Measurements from ENCODE around the gene PDZRN4. TPM values are rescaled to one million over a fixed set of nuclear protein-coding genes. Genes with fewer than 3 reads are reported as not detected.

Gene PDZRN4
- total and polyA plus RNA-seq, 8 donors = 0.11 to 0.76 (median 0.34) TPM

DNA sequence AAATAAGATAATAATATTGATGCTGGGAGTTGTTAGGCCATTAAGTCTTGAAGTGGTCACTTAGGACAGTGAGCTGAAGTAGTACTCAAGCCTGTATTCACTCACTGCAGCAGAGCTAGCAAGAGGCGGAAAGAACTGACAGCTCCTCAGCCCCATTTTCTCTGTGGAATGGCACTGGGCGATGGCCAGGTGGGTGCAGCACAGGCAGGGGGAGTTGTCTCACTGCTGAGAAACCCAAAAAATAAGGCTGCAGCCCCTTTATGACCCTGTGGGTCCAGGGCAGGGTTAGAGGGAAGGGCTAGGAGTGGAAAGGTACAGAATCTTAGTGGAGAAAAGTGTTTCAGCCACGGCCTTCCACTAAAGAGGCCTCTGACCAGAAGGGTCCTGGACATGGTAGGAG lies 35.5 kb downstream of the PDZRN4 start:
- Histone ChIP-seq H3K9me3 (no peaks in the 10 kb centered on the region), H3K27me3 (no peaks in the 10 kb centered on the region), H3K4me1 (no peaks in the 10 kb centered on the region), H3K27ac (no peak overlapping the region), H3K4me3 (no peak overlapping the region), H3K36me3 (no peaks in the 10 kb centered on the region)
- ATAC-seq (no peak), DNase-seq (no peak)
- TF ChIP-seq, protein P1, sequence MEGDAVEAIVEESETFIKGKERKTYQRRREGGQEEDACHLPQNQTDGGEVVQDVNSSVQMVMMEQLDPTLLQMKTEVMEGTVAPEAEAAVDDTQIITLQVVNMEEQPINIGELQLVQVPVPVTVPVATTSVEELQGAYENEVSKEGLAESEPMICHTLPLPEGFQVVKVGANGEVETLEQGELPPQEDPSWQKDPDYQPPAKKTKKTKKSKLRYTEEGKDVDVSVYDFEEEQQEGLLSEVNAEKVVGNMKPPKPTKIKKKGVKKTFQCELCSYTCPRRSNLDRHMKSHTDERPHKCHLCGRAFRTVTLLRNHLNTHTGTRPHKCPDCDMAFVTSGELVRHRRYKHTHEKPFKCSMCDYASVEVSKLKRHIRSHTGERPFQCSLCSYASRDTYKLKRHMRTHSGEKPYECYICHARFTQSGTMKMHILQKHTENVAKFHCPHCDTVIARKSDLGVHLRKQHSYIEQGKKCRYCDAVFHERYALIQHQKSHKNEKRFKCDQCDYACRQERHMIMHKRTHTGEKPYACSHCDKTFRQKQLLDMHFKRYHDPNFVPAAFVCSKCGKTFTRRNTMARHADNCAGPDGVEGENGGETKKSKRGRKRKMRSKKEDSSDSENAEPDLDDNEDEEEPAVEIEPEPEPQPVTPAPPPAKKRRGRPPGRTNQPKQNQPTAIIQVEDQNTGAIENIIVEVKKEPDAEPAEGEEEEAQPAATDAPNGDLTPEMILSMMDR (IDR thresholded peaks at IDR 0.05) = no peak
- intact Hi-C loops (cut with DNase I) = no loop called here

DNA sequence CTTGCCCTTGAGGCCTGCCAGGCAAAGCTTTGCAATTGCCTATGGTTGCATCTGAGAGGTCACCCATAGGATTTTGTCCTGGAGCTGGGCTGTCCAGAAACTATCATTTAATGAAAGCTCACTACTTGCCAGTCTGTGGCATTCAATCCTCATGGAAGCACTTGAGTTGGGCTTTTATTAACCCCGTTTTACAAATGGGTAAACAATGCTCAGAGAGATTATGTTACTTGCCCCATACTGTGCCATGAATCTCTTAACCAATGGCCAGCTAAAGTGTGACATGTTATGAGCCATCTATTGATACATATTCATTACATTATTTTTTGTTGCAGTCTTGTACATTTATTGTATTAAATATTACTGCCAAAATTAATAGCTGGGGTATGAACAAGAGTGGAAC lies 35.9 kb downstream of the PDZRN4 start:
- Histone ChIP-seq H3K4me1 (no peaks in the 10 kb centered on the region), H3K4me3 (no peak overlapping the region), H3K27ac (no peak overlapping the region), H3K27me3 (no peaks in the 10 kb centered on the region), H3K36me3 (no peaks in the 10 kb centered on the region), H3K9me3 (no peaks in the 10 kb centered on the region)
- ATAC-seq (no peak), DNase-seq (peak in 1 of 4 donors; percentile 31)
- intact Hi-C loops (cut with DNase I) = no loop called here
- TF ChIP-seq, protein P1 (IDR thresholded peaks at IDR 0.05) = no peak

DNA sequence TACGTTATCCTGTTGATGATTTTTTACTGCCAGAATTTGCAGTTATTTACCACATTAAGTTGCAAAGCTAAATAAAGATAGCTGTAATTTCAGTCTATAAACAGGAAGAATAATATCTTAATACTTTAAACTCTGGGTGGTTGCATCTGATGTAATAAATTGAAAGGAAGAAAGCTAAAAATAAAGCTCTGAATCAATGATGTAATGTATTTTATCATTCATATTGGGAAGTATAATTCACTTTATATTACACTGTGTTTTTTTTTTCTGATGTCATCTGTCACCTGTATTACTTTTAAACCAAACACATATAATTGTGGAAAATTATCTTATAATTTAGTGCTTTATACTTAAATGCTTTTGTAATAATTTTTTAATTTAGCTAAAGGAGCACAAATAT lies 37.1 kb downstream of the PDZRN4 start:
- intact Hi-C loops (cut with DNase I) = no loop called here
- TF ChIP-seq, protein P1 (IDR thresholded peaks at IDR 0.05) = no peak
- H3K36me3 ChIP-seq = no peaks in the 10 kb centered on the region
- no peaks in the 10 kb centered on the region for H3K27me3 ChIP-seq
- ATAC-seq (no peak), DNase-seq (no peak)
- no peaks in the 10 kb centered on the region for H3K9me3 ChIP-seq
- H3K4me3 ChIP-seq = no peak overlapping the region
- no peaks in the 10 kb centered on the region for H3K4me1 ChIP-seq
- H3K27ac ChIP-seq = no peak overlapping the region

DNA sequence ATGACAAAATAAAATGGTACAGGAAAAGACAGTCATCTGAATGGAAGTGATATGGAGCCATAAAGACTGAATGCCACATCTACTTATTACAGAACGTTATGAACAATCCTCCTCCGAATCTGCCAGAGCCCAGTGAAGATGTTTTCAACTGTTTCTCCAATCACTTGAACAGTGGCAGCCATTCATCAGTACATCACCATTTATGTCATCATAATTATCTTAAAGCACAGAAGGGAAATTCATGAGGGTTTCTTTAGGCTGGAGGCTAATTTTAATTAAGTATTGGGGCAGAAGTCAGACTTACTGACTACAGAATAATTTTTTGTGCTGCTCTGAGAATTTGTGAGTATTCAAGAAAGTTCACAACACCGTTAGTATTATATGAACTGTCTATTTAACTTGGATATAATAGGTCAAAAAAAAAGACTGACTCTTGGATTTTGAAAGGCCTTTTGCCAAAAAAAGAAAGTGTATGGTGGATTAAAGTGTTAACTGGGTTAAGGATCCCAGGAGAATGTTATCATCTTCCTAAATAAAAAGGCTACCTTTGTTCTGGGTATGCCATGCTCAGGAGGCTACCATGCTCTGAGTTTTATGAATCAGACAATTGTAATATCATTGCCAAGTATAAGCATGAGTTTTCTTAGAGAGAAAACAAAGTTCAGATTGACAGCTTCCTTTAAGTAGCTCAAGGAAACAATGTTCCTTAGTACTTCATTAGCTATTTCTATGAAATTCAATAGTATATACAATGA lies 40.1 kb downstream of the PDZRN4 start:
- intact Hi-C loops (cut with DNase I) = no loop called here
- no peaks in the 10 kb centered on the region for H3K4me1 ChIP-seq
- no peak overlapping the region for H3K4me3 ChIP-seq
- ATAC-seq = no peak
- H3K27ac ChIP-seq = no peak overlapping the region
- TF ChIP-seq, protein P1 (IDR thresholded peaks at IDR 0.05) = no peak
- no peak for DNase-seq
- H3K9me3 ChIP-seq = no peaks in the 10 kb centered on the region
- H3K27me3 ChIP-seq = no peaks in the 10 kb centered on the region
- no peaks in the 10 kb centered on the region for H3K36me3 ChIP-seq

DNA sequence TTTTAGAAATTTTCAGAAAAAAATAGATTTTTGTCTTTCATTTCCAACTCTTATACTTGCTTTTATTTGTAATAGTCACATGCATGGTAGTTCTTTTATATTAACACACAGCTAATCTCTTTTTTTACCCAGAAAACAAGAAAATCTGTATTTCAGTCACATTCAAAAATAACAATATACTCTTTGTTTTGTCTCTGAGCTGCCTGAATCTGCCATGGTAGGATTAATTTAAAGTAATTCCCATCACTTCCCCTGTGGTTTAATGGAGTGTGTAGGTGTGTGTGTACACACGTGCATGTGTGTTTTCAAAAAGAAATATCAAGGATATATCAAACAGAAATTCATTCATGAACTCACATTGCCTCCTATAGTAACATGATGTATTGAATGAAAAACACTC lies 42.6 kb downstream of the PDZRN4 start:
- TF ChIP-seq, protein P1 (IDR thresholded peaks at IDR 0.05) = no peak
- Histone ChIP-seq H3K9me3 (no peaks in the 10 kb centered on the region), H3K36me3 (no peaks in the 10 kb centered on the region), H3K27me3 (no peaks in the 10 kb centered on the region), H3K27ac (no peak overlapping the region), H3K4me1 (no peaks in the 10 kb centered on the region), H3K4me3 (no peak overlapping the region)
- intact Hi-C loops (cut with DNase I) = no loop called here
- ATAC-seq = no peak
- no peak for DNase-seq

Measured in left lung (tissue), 10 donors.